ENCODE results near the gene MLH3. TPM values are rescaled to one million over a fixed set of nuclear protein-coding genes. Genes with fewer than 3 reads are reported as not detected.
A peak's percentile ranks its signal among the peaks of the same experiment; 100 is the strongest.

Gene MLH3
- total RNA-seq, 3 donors from 2014 or later (not counting 1 experiment from before 2014, with no cell fraction given) = 15.5 to 20.7 (median 19.1) TPM

DNA sequence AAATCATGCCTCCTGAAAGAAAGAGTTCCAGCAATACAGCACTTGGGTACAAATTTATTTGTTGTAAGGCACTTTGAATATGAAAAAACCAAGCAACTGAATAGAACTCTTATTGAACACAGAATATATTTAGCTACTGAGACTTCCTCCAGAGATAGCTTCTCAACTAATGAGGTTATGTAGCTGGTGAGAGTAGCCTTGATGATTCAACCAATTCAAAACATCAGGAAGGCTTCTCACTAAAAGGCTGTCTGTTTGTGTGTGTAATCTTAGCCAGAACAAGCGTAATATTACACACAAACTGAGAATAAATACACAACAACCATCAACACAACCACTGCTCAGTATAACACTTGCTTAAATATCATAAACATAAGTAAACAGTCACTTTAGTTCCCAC, 28.2 kb downstream of the MLH3 start:
- no peaks in the 10 kb centered on the region for H3K4me1 Mint-ChIP-seq
- Histone ChIP-seq H3K36me3 (ENCODE audit: control insufficient read depth, insufficient read depth, low read length) (peaks cover 29% of the 10 kb centered on the region), H3K4me1 (ENCODE audit: control insufficient read depth, insufficient read depth, low read length) (no peaks in the 10 kb centered on the region), H3K9me3 (ENCODE audit: control insufficient read depth, insufficient read depth, low read length) (no peaks in the 10 kb centered on the region), H3K4me3 (ENCODE audit: low read length) (no peak overlapping the region), H3K27ac (ENCODE audit: low read length) (no peak overlapping the region), H3K27me3 (ENCODE audit: control insufficient read depth, insufficient read depth, low read length) (no peaks in the 10 kb centered on the region)
- no peak overlapping the region for H3K27ac Mint-ChIP-seq
- DNase-seq (no peak), ATAC-seq (no peak)
- no peaks in the 10 kb centered on the region for H3K9me3 Mint-ChIP-seq
- no peak overlapping the region for H3K4me3 Mint-ChIP-seq
- H3K36me3 Mint-ChIP-seq = peaks cover 8% of the 10 kb centered on the region
- H3K27me3 Mint-ChIP-seq (ENCODE audit: low read depth in 2 of 2) = no peaks in the 10 kb centered on the region
- WGBS (ENCODE audit: insufficient coverage) = 88% methylated on average over 1 of the region's 1 CpG
- intact Hi-C loops (cut with micrococcal nuclease) = no loop called here
- TF ChIP-seq, protein P1, sequence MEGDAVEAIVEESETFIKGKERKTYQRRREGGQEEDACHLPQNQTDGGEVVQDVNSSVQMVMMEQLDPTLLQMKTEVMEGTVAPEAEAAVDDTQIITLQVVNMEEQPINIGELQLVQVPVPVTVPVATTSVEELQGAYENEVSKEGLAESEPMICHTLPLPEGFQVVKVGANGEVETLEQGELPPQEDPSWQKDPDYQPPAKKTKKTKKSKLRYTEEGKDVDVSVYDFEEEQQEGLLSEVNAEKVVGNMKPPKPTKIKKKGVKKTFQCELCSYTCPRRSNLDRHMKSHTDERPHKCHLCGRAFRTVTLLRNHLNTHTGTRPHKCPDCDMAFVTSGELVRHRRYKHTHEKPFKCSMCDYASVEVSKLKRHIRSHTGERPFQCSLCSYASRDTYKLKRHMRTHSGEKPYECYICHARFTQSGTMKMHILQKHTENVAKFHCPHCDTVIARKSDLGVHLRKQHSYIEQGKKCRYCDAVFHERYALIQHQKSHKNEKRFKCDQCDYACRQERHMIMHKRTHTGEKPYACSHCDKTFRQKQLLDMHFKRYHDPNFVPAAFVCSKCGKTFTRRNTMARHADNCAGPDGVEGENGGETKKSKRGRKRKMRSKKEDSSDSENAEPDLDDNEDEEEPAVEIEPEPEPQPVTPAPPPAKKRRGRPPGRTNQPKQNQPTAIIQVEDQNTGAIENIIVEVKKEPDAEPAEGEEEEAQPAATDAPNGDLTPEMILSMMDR (IDR thresholded peaks at IDR 0.05) = no peak

- Histone ChIP-seq H3K36me3 (ENCODE audit: control insufficient read depth, insufficient read depth, low read length) (peaks cover 31% of the 10 kb centered on the region), H3K27ac (ENCODE audit: low read length) (no peak overlapping the region), H3K27me3 (ENCODE audit: control insufficient read depth, insufficient read depth, low read length) (no peaks in the 10 kb centered on the region), H3K9me3 (ENCODE audit: control insufficient read depth, insufficient read depth, low read length) (no peaks in the 10 kb centered on the region), H3K4me1 (ENCODE audit: control insufficient read depth, insufficient read depth, low read length) (no peaks in the 10 kb centered on the region), H3K4me3 (ENCODE audit: low read length) (no peak overlapping the region)
- 90% methylated on average over 8 of the region's 8 CpGs for WGBS (ENCODE audit: insufficient coverage)
- TF ChIP-seq, protein P1 (IDR thresholded peaks at IDR 0.05) = peak; percentile 21
- H3K27ac Mint-ChIP-seq = no peak overlapping the region
- H3K36me3 Mint-ChIP-seq = peaks cover 8% of the 10 kb centered on the region
- no peaks in the 10 kb centered on the region for H3K4me1 Mint-ChIP-seq
- peak in 1 of 3 donors; percentile 59 for ATAC-seq
- H3K27me3 Mint-ChIP-seq (ENCODE audit: low read depth in 2 of 2) = no peaks in the 10 kb centered on the region
- intact Hi-C loops (cut with micrococcal nuclease) = no loop called here
- H3K9me3 Mint-ChIP-seq = no peaks in the 10 kb centered on the region
- peak in 1 of 2 donors; percentile 23 for DNase-seq
- no peak overlapping the region for H3K4me3 Mint-ChIP-seq
Measured at GRCh38 chr14:75022655-75023054, 28.6 kb downstream of the MLH3 start.

DNA sequence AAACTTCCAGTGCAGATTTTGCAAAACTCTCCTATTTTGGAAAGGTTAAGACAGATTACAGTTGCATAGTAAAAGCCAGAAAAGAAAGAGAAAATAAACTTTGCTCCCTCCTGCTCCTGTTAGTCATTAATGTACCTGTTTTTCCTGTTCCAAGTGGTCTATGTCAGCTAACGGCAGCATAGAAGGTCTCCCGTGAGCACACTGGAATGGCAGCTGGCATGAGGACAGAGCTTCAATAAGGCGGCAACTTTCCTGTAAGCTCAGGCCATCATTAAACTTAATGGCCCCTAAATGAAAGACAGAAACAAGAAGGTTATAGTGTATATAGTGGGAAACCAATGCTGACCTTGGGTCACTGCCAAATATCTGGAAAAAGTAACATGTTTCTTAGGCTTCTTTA, 32.6 kb downstream of the MLH3 start:
- intact Hi-C loops (cut with micrococcal nuclease) = no loop called here
- H3K27me3 ChIP-seq (ENCODE audit: control insufficient read depth, insufficient read depth, low read length) = no peaks in the 10 kb centered on the region
- H3K4me3 Mint-ChIP-seq = no peak overlapping the region
- H3K4me3 ChIP-seq (ENCODE audit: low read length) = no peak overlapping the region
- DNase-seq = no peak
- H3K27me3 Mint-ChIP-seq (ENCODE audit: low read depth in 2 of 2) = no peaks in the 10 kb centered on the region
- H3K36me3 Mint-ChIP-seq = peaks cover 28% of the 10 kb centered on the region
- H3K9me3 Mint-ChIP-seq = no peaks in the 10 kb centered on the region
- no peaks in the 10 kb centered on the region for H3K4me1 Mint-ChIP-seq
- H3K27ac ChIP-seq (ENCODE audit: low read length) = no peak overlapping the region
- peaks cover 53% of the 10 kb centered on the region for H3K36me3 ChIP-seq (ENCODE audit: control insufficient read depth, insufficient read depth, low read length)
- no peak overlapping the region for H3K27ac Mint-ChIP-seq
- no peak for ATAC-seq
- no peaks in the 10 kb centered on the region for H3K4me1 ChIP-seq (ENCODE audit: control insufficient read depth, insufficient read depth, low read length)
- H3K9me3 ChIP-seq (ENCODE audit: control insufficient read depth, insufficient read depth, low read length) = no peaks in the 10 kb centered on the region
- WGBS (ENCODE audit: insufficient coverage) = 96% methylated on average over 3 of the region's 3 CpGs
- TF ChIP-seq, protein P1 (IDR thresholded peaks at IDR 0.05) = no peak

DNA sequence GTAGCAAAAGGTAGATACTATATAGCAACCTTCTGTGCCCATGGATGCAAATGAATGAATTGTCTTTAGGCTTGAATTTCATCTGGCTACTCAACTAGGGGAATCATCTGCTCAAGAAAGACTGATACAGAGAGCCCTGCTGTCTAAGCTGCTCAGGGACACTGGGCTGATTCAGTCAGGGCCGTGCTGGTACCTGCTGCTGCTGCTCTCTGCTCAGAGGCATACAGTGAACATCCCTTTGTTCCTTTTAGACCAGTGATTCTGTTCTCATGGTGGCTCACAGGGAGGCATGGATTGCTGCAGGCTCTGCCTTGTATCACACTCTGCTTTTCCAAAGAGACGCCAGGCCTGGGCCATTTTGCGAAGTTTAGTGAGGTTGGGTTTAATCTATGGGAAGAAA, 34.5 kb downstream of the MLH3 start:
- TF ChIP-seq, protein P1 (IDR thresholded peaks at IDR 0.05) = no peak
- no peak for ATAC-seq
- intact Hi-C loops (cut with micrococcal nuclease) = no loop called here
- Mint-ChIP-seq H3K4me3 (no peak overlapping the region), H3K9me3 (no peaks in the 10 kb centered on the region), H3K27ac (no peak overlapping the region), H3K36me3 (peaks cover 29% of the 10 kb centered on the region), H3K4me1 (no peaks in the 10 kb centered on the region), H3K27me3 (ENCODE audit: low read depth in 2 of 2) (no peaks in the 10 kb centered on the region)
- no peak overlapping the region for H3K27ac ChIP-seq (ENCODE audit: low read length)
- H3K27me3 ChIP-seq (ENCODE audit: control insufficient read depth, insufficient read depth, low read length) = no peaks in the 10 kb centered on the region
- no peaks in the 10 kb centered on the region for H3K9me3 ChIP-seq (ENCODE audit: control insufficient read depth, insufficient read depth, low read length)
- H3K4me3 ChIP-seq (ENCODE audit: low read length) = no peak overlapping the region
- no peaks in the 10 kb centered on the region for H3K4me1 ChIP-seq (ENCODE audit: control insufficient read depth, insufficient read depth, low read length)
- no peak for DNase-seq
- H3K36me3 ChIP-seq (ENCODE audit: control insufficient read depth, insufficient read depth, low read length) = peaks cover 54% of the 10 kb centered on the region
- 98% methylated on average over 3 of the region's 3 CpGs for WGBS (ENCODE audit: insufficient coverage)
